ENCODE measurements around the gene ZNF710.

Gene ZNF710

GRCh38 chr15:89998141-89998661 lies 2.9 kb upstream of the ZNF710 start:
- DNase-seq: no peak

GRCh38 chr15:89998923-89999675 lies 2.0 kb upstream of the ZNF710 start:
- DNase-seq: no peak

- DNase-seq: no peak
These were observed 1.4 kb upstream of the ZNF710 start for GRCh38 chr15:89999676-90000185.

- no peak for DNase-seq
These were observed 730 bp upstream of the ZNF710 start for GRCh38 chr15:90000186-90001001.

- DNase-seq: no peak
These were observed 731 bp downstream of the ZNF710 start for GRCh38 chr15:90001683-90002427.

GRCh38 chr15:90002428-90002844 lies 1.3 kb downstream of the ZNF710 start:
- no peak for DNase-seq

GRCh38 chr15:90003736-90004135 lies 2.6 kb downstream of the ZNF710 start:
- DNase-seq: no peak

- DNase-seq: no peak
These were observed 3.1 kb downstream of the ZNF710 start for GRCh38 chr15:90004252-90004651.

GRCh38 chr15:90004671-90005070 lies 3.5 kb downstream of the ZNF710 start:
- no peak for DNase-seq

GRCh38 chr15:90006217-90007075 lies 5.3 kb downstream of the ZNF710 start:
- DNase-seq: no peak

- no peak for DNase-seq
These were observed 5.9 kb downstream of the ZNF710 start for GRCh38 chr15:90007076-90007460.

- no peak for DNase-seq
These were observed 7.5 kb downstream of the ZNF710 start for GRCh38 chr15:90008607-90009006.

- no peak for DNase-seq
These were observed 8.3 kb downstream of the ZNF710 start for GRCh38 chr15:90009301-90010022.

- DNase-seq: no peak
These were observed 10.6 kb downstream of the ZNF710 start for GRCh38 chr15:90011705-90012104.

GRCh38 chr15:90013503-90013937 lies 12.4 kb downstream of the ZNF710 start:
- DNase-seq: no peak

GRCh38 chr15:90015294-90015693 lies 14.2 kb downstream of the ZNF710 start:
- no peak for DNase-seq

GRCh38 chr15:90015749-90016148 lies 14.6 kb downstream of the ZNF710 start:
- DNase-seq: no peak

GRCh38 chr15:90016721-90017120 lies 15.6 kb downstream of the ZNF710 start:
- DNase-seq: no peak

GRCh38 chr15:90018216-90018831 lies 17.2 kb downstream of the ZNF710 start:
- DNase-seq: no peak

- DNase-seq: no peak
These were observed 18.5 kb downstream of the ZNF710 start for GRCh38 chr15:90019611-90020010.

Measured in NCI-H446 (cell line).